Germinal center (tissue), 1 donor: ENCODE data around the gene ZBTB32.
"Not testable (repeated sequence)": the region's sequence is repeated elsewhere in the genome, so short reads cannot be mapped to it uniquely, and the experiment has no call there.

Experiments
- DNase-seq: peaks from one replicate; pipeline ENCODE4 v3.0.0; 2012; ENCODE audit warnings: mixed read lengths, low spot score

Gene ZBTB32

GRCh38 chr19:35720163-35720524, 15.8 kb downstream of the ZBTB32 start:
- no peak for DNase-seq

DNA sequence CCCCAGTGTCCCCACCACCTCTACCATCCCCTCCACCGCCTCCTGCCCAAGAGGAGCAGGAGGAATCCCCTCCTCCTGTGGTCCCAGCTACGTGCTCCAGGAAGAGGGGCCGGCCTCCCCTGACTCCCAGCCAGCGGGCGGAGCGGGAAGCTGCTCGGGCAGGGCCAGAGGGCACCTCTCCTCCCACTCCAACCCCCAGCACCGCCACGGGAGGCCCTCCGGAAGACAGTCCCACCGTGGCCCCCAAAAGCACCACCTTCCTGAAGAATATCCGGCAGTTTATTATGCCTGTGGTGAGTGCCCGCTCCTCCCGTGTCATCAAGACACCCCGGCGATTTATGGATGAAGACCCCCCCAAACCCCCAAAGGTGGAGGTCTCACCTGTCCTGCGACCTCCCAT, 16.3 kb downstream of the ZBTB32 start:
- DNase-seq = no peak

DNA sequence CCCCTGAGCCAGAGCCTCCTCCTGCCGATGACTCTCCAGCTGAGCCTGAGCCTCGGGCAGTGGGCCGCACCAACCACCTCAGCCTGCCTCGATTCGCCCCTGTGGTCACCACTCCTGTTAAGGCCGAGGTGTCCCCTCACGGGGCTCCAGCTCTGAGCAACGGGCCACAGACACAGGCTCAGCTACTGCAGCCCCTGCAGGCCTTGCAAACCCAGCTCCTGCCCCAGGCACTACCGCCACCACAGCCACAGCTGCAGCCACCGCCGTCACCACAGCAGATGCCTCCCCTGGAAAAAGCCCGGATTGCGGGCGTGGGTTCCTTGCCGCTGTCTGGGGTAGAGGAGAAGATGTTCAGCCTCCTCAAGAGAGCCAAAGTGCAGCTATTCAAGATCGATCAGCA, 17.0 kb downstream of the ZBTB32 start:
- DNase-seq = no peak

GRCh38 chr19:35722461-35722860, 18.1 kb downstream of the ZBTB32 start:
- no peak for DNase-seq

DNA sequence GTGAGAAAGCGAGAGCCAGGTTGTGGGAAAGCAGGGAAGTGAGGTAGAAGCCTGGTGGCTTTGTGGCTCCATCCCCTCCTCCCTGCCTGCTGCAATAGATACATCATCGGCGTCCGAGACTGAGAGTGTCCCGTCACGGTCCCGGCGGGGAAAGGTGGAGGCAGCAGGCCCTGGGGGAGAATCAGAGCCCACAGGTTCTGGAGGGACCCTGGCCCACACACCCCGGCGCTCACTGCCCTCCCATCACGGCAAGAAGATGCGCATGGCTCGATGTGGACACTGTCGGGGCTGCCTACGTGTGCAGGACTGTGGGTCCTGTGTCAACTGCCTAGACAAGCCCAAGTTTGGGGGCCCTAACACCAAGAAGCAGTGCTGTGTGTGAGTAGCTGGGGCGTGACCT, 18.5 kb downstream of the ZBTB32 start:
- no peak for DNase-seq

DNA sequence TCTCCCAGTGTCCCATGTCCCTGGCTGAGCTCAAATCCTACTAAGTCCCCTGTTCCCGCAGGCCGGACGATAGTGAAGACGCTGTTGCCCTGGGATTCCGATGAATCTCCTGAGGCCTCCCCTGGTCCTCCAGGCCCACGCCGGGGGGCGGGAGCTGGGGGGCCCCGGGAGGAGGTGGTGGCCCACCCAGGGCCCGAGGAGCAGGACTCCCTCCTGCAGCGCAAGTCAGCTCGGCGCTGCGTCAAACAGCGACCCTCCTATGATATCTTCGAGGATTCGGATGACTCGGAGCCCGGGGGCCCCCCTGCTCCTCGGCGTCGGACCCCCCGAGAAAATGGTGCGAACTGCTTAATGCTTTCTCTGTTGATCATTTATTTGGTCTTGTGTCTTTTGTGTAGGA, 19.3 kb downstream of the ZBTB32 start:
- no peak for DNase-seq

GRCh38 chr19:35724132-35724531, 19.8 kb downstream of the ZBTB32 start:
- DNase-seq = not testable (repeated sequence)

- no peak for DNase-seq
Observed at GRCh38 chr19:35724560-35724959, 20.2 kb downstream of the ZBTB32 start.

DNA sequence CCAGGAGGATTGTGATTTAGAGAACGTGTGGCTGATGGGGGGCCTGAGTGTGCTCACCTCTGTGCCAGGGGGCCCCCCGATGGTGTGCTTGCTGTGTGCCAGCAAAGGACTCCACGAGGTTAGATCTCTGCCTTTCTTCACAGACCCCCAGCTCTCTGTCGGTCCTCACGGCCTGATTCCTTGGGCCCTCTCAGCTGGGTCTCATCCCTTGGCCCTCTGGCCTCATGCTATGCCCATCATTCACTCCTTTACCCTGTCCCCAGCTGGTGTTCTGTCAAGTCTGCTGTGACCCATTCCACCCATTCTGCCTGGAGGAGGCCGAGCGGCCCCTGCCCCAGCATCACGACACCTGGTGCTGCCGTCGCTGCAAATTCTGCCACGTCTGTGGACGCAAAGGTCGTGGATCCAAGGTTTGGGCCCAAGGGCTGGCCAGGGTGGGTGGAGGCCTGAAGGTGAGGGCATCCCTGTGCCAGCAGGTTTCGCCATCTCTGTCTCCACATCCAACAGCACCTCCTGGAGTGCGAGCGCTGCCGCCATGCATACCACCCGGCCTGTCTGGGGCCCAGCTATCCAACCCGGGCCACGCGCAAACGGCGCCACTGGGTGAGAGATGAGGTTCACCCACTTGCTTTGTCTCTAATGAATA, 21.0 kb downstream of the ZBTB32 start:
- no peak for DNase-seq

- no peak for DNase-seq
Observed at GRCh38 chr19:35727053-35727955, 22.9 kb downstream of the ZBTB32 start.

DNA sequence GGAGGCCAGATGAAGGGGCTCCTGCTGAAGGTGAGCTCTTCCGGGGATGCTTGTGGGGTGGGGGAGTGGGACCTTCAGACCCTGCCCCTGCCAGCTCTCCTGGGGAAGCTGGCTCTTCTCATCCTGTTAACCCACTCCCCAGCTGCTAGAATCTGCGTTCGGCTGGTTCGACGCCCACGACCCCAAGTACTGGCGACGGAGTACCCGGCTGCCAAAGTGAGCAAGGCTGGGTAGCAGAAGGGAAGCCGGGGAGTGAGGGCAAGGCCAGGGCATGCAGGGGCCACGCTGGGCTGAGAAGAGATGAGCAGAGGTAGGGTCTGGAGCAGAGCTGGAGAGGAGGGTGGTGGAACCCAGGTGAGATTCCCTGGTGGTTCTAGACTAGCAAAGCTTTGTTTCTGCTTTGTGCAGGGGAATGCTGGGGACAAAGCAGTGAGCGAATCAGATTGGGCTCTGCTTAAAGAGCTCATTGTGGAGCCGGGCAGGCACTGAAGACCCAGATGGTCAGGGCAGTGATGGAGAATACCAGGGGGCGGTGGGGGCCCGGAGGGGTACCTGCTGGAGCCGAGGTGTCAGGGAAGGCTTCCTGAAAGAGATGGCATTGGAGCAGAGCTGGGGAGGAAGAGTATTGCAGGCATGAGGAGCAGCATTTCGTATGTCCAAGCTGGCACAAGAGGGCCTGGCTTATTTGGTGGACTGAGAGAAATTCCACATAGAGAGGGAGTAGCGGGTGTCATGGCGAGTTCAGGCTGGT, 23.8 kb downstream of the ZBTB32 start:
- no peak for DNase-seq

- DNase-seq = no peak
Observed at GRCh38 chr19:35729021-35729420, 24.7 kb downstream of the ZBTB32 start.

DNA sequence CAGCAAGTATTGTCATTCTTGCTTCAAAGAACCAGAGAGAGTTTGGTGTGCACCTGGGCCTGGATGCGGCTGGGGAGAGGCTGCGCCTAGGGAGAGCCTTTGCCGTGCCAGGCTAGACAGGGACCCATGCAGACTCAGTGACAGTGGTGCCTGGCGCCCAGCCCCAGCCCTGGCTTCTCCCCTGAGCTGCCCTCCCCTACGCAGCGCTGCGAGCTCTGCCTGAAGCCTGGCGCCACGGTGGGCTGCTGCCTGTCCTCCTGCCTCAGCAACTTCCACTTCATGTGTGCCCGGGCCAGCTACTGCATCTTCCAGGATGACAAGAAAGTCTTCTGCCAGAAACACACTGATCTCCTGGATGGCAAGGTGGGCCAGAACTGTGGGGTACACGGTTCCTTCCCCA, 25.4 kb downstream of the ZBTB32 start:
- DNase-seq = no peak

DNA sequence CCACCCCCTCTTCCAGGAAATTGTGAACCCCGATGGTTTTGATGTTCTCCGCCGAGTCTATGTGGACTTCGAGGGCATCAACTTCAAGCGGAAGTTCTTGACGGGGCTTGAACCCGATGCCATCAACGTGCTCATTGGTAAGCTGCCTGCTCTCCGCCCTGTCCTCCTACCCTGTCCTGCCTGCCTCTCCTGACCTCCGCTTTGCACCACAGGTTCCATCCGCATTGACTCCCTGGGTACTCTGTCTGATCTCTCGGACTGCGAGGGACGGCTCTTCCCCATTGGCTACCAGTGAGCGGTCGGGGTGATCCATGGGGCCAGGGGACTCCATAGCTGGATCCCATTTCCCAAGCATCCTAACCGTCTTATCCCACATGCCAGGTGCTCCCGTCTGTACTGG, 26.0 kb downstream of the ZBTB32 start:
- DNase-seq = no peak

DNA sequence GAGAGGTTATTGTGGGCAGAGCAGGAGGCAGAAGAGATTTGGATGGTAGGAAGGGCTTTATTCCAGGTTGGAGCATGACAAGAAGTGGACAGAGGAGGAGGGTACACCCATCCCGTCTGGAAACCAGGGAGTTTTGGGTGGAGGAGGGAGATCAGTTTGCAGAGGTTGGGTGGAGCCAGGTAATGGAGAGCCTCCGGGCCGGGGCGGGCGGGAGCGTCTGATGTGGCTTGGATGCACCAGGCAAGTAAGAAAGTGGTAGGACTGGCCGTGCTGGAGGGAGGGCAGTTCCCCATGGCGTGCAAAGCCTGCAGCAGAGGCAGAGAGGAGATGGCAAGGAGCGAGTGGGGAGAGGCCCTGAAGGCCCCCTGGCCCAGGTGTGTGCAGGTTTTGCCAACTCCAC, 27.0 kb downstream of the ZBTB32 start:
- DNase-seq = no peak

- no peak for DNase-seq
Observed at GRCh38 chr19:35731779-35732405, 27.5 kb downstream of the ZBTB32 start.

GRCh38 chr19:35732540-35733179, 28.3 kb downstream of the ZBTB32 start:
- no peak for DNase-seq

- DNase-seq = no peak
Observed at GRCh38 chr19:35733180-35734125, 29.1 kb downstream of the ZBTB32 start.

GRCh38 chr19:35734273-35734672, 29.9 kb downstream of the ZBTB32 start:
- no peak for DNase-seq

- no peak for DNase-seq
Observed at GRCh38 chr19:35734889-35735288, 30.5 kb downstream of the ZBTB32 start.
